ENCODE data around the gene CKM.

CKM gene

GRCh38 chr19:45307361-45307760, 15.3 kb downstream of the CKM start:
- TF ChIP-seq GABPA (IDR thresholded peaks at IDR 0.05; ENCODE audit: low read depth) = no peak
- no peak for TF ChIP-seq CTCF (IDR thresholded peaks at IDR 0.05; ENCODE audit: insufficient read depth, low read length)
- TF ChIP-seq POLR2AphosphoS5 (IDR thresholded peaks at IDR 0.05; ENCODE audit: low read depth) = no peak
- TF ChIP-seq, protein P1, sequence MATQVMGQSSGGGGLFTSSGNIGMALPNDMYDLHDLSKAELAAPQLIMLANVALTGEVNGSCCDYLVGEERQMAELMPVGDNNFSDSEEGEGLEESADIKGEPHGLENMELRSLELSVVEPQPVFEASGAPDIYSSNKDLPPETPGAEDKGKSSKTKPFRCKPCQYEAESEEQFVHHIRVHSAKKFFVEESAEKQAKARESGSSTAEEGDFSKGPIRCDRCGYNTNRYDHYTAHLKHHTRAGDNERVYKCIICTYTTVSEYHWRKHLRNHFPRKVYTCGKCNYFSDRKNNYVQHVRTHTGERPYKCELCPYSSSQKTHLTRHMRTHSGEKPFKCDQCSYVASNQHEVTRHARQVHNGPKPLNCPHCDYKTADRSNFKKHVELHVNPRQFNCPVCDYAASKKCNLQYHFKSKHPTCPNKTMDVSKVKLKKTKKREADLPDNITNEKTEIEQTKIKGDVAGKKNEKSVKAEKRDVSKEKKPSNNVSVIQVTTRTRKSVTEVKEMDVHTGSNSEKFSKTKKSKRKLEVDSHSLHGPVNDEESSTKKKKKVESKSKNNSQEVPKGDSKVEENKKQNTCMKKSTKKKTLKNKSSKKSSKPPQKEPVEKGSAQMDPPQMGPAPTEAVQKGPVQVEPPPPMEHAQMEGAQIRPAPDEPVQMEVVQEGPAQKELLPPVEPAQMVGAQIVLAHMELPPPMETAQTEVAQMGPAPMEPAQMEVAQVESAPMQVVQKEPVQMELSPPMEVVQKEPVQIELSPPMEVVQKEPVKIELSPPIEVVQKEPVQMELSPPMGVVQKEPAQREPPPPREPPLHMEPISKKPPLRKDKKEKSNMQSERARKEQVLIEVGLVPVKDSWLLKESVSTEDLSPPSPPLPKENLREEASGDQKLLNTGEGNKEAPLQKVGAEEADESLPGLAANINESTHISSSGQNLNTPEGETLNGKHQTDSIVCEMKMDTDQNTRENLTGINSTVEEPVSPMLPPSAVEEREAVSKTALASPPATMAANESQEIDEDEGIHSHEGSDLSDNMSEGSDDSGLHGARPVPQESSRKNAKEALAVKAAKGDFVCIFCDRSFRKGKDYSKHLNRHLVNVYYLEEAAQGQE (IDR thresholded peaks at IDR 0.05; ENCODE audit: insufficient replicate concordance, low read depth) = no peak
- TF ChIP-seq SPI1 (IDR thresholded peaks at IDR 0.05; ENCODE audit: borderline replicate concordance, low read depth) = no peak
- H3K27ac ChIP-seq (replicated peaks) = no peak overlapping the region
- no peak overlapping the region for H3K4me3 ChIP-seq (replicated peaks; ENCODE audit: insufficient read depth, low read length)
- no peak for DNase-seq (ENCODE audit: low read depth in 1 of 2, low spot score in 1 of 2)
- no peaks in the 10 kb centered on the region for H3K27me3 ChIP-seq (ENCODE audit: insufficient read depth, poor library complexity, severe bottlenecking)

DNA sequence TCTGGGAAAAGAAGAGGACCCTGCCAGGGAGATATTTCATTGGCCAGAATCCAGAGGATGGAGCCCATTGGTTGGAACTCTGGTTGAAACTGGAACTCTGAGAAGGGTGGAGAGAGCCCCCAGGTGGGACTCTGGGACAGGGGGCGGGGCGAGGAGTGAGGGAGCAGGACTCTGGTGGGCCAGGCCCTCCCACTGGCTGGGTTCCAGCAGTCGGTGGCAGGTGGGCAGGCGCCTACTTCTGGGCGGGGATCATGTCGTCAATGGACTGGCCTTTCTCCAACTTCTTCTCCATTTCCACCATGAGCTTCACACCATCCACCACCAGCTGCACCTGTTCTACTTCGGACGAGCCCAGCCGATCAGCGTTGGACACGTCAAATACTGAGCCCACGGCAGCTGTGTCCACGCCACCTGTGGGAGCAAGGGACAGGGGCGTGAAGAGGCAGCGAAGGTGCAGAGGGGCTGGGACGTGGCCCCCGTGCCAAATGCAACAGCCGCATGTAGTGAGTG, 16.1 kb downstream of the CKM start:
- no peak for DNase-seq (ENCODE audit: low read depth in 1 of 2, low spot score in 1 of 2)
- H3K27me3 ChIP-seq (ENCODE audit: insufficient read depth, poor library complexity, severe bottlenecking) = no peaks in the 10 kb centered on the region
- TF ChIP-seq, protein P1 (IDR thresholded peaks at IDR 0.05; ENCODE audit: insufficient replicate concordance, low read depth) = no peak
- TF ChIP-seq CTCF (IDR thresholded peaks at IDR 0.05; ENCODE audit: insufficient read depth, low read length) = no peak
- no peak for TF ChIP-seq POLR2AphosphoS5 (IDR thresholded peaks at IDR 0.05; ENCODE audit: low read depth)
- TF ChIP-seq GABPA (IDR thresholded peaks at IDR 0.05; ENCODE audit: low read depth) = no peak
- no peak for TF ChIP-seq SPI1 (IDR thresholded peaks at IDR 0.05; ENCODE audit: borderline replicate concordance, low read depth)
- H3K4me3 ChIP-seq (replicated peaks; ENCODE audit: insufficient read depth, low read length) = no peak overlapping the region
- no peak overlapping the region for H3K27ac ChIP-seq (replicated peaks)

DNA sequence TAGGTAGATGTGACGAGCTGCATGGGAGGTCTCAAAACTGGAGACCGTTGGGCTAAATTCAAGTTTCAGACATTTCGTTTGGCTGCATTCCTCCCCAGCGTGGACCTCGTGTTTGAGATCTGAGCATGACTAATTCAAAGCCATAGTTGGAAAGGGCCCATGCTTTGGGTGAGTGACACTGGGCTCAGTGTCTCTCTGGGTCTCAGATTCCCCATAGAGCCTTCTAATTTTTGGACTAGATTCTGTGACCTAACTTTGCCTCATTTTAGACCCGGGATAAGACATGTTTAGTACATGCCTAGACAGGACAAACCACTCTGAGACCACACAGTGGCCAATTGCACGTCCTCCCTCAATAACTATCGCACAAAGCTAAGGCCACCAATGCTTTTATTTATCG, 16.6 kb downstream of the CKM start:
- no peak for TF ChIP-seq POLR2AphosphoS5 (IDR thresholded peaks at IDR 0.05; ENCODE audit: low read depth)
- TF ChIP-seq CTCF (IDR thresholded peaks at IDR 0.05; ENCODE audit: insufficient read depth, low read length) = no peak
- no peak for TF ChIP-seq SPI1 (IDR thresholded peaks at IDR 0.05; ENCODE audit: borderline replicate concordance, low read depth)
- TF ChIP-seq GABPA (IDR thresholded peaks at IDR 0.05; ENCODE audit: low read depth) = no peak
- TF ChIP-seq, protein P1 (IDR thresholded peaks at IDR 0.05; ENCODE audit: insufficient replicate concordance, low read depth) = no peak
- Histone ChIP-seq H3K27ac (replicated peaks) (no peak overlapping the region), H3K27me3 (ENCODE audit: insufficient read depth, poor library complexity, severe bottlenecking) (no peaks in the 10 kb centered on the region), H3K4me3 (replicated peaks; ENCODE audit: insufficient read depth, low read length) (no peak overlapping the region)
- no peak for DNase-seq (ENCODE audit: low read depth in 1 of 2, low spot score in 1 of 2)
